GM12892 (cell line): ENCODE measurements around the gene TMEM178B.
"Not testable (repeated sequence)": the region's sequence is repeated elsewhere in the genome, so short reads cannot be mapped to it uniquely, and the experiment has no call there.

Experiments
- DNase-seq: peaks from one replicate; pipeline ENCODE4 v3.0.0; 2011; ENCODE audit not compliant: insufficient read length
- FAIRE-seq: peaks from 2 replicates; lab custom pipeline; 2011; peaks lifted over from hg19 to GRCh38; lab: Jason Lieb, UNC
- POLR2A ChIP-seq: IDR thresholded peaks from 2 replicates; pipeline ENCODE4 v1.6.1; 2011; ENCODE audit warnings: low read depth, low read length, control low read depth
- POLR2AphosphoS5 ChIP-seq: IDR thresholded peaks from 2 replicates; pipeline ENCODE4 v1.6.1; 2011; ENCODE audit warnings: low read depth, low read length, control low read depth
- TAF1 ChIP-seq: IDR thresholded peaks from 2 replicates; pipeline ENCODE4 v1.6.1; 2011; ENCODE audit warnings: low read depth, mild to moderate bottlenecking, control low read depth, low read length, borderline replicate concordance

Gene TMEM178B

DNA sequence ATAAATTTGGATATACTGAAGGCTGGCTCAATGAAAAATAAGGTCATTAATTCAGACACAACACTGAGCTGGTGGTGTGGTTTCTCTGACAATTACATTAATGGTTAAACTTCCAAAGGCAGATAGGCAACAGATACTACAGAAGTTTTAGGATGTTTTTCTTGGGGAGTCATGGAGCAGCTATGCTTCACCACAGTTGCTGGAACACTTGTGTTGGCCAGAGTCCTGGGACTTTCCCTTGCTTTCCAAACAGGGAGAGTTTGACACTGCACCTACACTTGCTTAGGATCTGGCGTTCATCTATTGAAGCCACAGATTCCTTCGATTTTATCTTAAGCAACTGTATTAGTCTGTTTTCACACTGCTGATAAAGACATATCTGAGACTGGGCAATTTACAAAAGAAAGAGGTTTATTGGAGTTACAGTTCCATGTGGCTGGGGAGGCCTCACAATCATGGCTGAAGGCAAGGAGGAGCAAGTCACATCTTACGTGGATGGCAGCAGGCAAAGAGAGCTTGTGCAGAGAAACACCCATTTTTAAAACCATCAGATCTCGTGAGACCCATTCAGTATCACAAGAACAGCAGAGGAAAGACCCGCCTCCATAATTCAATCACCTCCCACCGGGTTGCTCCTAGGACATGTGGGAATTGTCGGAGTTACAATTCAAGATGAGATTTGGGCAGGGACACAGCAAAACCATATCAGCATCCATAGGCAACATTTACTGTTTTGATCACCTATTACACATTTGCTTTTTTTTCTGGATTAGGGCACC lies 27.8 kb upstream of the TMEM178B start:
- FAIRE-seq (no peak), DNase-seq (no peak)
- TF ChIP-seq TAF1 = no peak

DNA sequence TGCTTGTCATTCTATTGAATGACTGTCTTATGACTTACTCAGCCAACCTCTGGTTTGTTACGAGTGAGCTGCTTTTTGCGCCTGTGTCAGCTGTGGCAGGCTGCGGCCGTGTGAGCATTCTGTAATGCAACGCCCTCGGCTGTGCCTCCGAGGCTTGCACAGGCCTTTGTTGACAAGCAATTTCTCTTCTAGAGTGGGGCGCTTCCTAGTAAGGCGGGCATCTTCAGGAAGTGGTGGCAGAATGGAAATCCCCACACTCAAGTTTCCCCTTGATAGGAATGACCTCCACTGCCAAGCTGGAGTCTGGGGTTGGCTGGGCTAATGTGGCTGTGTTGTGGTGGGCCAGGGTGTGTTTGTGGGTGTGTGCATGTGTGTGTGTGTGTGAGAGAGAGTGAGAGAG lies 20.2 kb upstream of the TMEM178B start:
- no peak for FAIRE-seq
- no peak for DNase-seq
- TF ChIP-seq TAF1 (no peak), POLR2AphosphoS5 (no peak), POLR2A (no peak)

DNA sequence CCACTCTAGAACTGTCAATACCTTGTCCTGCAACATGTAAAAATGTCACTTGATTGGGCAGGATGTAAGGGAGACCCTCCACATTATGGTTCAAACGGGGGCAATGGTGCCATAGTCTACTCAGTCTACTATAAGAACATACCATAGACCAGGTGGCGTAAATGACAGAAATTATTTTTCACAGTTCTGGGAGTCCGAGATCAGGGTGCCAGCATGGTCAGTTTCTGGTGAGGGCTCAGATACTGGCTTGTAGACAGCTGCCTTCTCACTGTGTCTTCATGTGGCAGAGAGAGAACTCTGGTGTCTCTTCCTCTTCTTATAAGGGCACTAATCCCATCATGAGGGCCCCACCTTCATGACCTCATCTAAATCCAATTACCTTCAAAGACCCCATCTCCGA lies 18.7 kb upstream of the TMEM178B start:
- FAIRE-seq (no peak), DNase-seq (no peak)
- TF ChIP-seq POLR2A (no peak), POLR2AphosphoS5 (no peak)

DNA sequence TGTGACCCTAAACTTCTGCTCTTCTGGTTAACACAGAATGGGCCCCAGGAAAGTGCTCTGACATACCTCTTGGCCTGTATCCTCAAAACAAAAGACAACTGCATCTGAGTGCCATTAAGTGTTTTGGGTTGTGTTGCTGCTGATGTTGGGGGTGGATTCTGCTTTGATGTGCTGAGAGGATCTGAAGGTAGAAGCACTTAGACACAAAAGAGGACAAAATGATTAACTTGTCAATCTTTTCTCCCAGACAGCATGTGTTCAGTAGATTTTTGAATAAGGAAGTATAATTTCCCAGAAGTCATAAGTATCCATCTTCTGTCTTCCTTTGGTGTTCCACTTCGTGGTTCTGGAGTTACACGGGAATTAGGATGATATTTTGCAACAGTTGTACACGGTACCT lies 16.1 kb upstream of the TMEM178B start:
- FAIRE-seq = no peak
- no peak for TF ChIP-seq POLR2A
- no peak for TF ChIP-seq TAF1
- no peak for TF ChIP-seq POLR2AphosphoS5
- DNase-seq = no peak

DNA sequence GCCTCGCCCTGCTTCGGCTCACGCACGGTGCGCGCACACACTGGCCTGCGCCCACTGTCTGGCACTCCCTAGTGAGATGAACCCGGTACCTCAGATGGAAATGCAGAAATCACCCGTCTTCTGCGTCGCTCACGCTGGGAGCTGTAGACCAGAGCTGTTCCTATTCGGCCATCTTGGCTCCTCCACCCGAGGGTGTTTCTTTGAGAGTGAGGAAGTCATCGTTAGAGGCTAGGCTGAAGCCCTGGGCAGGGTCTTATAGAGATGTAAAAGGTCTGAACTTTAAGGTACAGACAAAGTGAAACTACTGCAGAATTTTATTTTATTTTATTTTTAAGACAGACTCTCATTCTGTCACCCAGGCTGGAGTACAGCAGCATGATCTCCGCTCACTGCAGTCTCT lies 6.0 kb upstream of the TMEM178B start:
- DNase-seq, FAIRE-seq: not testable (repeated sequence)

DNA sequence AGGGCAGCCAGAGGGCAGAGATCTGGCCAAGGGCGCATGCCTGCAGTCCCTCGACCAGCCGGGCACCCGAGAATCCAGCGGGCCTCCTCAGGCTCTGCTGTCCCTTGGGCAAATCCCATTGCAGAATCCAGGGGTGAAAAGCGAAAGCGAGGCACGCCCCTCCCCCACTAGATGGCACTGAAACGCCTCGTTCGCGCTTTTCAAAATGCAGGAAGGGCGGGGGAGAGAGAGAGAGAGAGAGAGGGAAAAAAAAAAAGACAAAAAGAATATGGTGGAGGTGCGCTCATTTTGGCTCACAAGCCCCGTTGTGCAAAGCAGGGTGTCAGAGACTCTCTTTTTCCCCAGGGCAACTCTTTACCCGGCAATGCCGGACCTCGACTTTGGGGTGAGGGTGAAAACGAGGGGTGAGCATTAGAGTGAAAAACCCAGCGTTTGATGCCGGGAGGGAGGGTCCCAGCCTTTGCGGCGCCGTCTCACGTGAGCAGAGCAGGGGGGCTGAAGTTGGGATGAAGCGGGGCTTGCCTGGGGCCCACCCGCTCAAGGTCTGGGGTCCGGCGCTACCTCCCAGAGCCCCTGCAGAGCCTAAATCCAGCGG lies 2.5 kb upstream of the TMEM178B start:
- DNase-seq = no peak
- FAIRE-seq = no peak
- TF ChIP-seq POLR2AphosphoS5 (no peak), TAF1 (no peak), POLR2A (no peak)

DNA sequence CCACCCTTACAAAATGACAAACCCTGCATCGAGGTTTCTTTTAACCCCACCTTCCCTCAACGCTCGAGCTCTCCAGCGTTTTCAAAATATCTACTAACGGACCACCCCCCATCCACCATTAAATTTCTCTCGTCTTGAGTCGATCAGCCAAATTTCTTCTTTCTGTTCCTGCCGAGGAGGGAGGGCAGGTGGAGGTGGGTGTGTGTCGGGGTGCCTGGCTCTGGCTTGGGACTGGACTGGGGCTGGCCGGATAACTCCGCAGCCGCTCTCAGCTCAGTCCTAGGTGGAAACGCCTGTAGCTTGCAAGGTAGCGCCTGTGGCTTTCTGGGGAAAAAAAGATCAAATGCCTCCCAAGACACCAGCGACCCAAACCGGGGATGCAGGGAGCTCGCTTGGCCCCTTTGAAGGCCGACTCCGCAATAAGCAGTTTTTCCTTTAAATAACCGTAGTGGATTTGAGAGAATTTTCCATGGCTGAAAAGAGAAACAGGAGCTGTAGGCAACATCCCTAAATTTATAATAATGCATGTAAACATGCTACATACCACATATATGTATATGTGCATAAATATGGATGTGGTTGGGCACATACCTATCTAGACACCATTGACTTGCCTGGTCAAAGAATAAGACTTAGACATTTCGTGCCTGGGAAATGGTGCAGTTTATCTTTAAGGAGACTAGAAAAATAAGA lies 1.9 kb upstream of the TMEM178B start:
- TF ChIP-seq POLR2A = no peak
- DNase-seq = no peak
- FAIRE-seq = no peak

DNA sequence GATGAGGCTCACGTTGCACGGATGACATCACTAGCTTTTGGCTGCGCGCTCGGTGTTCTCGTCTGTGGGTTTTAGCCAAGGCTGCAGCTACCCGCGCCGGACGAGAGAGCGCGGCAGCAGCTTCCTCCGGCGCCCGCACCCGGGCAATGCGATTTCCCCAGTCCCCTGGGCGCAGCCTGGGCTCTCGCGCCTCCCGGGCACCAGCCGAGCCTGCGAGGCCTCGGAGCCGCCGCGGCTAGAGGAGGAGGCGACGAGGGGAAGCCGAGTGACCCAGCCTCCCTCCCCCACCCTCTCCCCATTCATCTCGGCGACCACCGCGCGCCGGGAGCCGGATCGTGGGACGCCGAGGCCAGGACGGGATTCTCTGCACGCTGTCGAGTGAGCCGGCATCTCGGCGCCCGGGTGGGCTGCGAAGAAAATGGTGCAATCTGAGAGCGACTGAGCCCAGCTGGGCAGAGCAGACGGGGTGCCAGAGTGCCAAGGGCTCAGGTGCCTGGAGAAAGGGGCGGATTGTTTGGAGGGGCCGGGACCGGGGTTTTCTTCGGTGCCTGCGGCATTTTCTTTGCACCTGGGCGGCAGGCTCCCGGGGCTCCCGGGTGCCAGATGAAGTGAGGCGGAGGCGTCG lies 1.2 kb upstream of the TMEM178B start:
- TF ChIP-seq TAF1 (no peak), POLR2A (no peak), POLR2AphosphoS5 (no peak)
- FAIRE-seq (no peak), DNase-seq (no peak)

DNA sequence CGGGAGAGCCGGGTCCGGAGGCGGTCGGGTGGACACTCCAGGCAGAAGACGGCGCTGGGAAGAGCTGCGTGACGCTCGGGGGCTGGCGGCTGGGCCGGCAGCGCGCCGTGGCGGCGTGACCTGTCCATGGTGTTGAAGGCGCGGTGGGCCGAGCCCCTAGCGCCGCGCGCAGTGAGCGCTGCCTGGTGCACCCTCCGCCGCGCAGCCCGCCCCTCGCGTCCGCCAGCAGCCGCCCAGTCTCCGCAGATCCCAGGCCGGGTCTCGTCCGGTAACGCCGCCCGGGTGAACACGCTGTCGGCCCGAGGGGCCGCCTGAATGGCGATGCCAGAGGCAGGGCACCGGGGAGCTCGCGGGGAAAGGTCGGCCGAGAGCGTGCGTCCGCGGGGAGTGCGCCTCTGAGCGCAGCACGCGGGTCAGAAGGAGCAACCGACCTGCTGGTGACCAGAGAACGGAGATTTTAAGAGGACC lies 657 bp upstream of the TMEM178B start:
- no peak for TF ChIP-seq TAF1
- TF ChIP-seq POLR2AphosphoS5 = no peak
- TF ChIP-seq POLR2A = no peak
- no peak for FAIRE-seq

DNA sequence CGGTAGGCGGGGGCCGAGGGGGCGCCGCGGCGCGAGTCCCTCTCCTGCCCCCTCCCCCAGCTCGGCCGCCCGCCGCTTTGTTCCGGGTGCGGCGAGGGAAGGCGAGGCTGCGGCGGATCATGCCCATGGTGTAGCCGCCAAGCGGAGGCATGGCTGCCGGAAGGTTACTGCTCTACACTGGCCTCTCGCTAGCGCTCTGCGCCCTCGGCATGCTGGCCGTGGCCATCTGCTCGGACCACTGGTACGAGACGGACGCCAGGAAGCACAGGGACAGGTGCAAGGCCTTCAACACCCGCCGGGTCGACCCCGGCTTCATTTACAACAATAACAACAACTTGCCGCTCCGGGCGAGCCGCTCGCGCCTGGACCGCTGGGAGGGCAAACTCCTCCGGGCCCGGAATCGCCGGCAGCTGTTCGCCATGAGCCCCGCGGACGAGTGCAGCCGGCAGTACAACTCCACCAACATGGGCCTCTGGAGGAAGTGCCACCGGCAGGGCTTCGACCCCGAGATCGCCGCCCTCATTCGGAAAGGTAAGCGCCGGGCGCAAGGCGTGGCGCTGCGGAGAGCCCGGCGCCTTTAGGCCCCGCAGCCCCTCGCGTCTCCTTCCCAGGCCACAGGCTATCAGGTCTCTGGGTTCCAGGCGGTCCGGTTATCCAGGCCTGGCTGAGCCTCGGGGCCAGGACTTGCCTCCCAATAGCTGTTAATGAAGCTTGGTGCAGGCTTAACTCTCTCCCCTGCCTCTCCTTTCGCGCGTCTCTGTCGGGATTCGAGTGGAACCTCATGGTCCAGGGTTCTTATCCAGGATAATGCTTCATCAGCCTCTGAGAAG lies 513 bp downstream of the TMEM178B start:
- no peak for TF ChIP-seq POLR2A
- no peak for TF ChIP-seq TAF1
- TF ChIP-seq POLR2AphosphoS5 = no peak
- FAIRE-seq = no peak
- no peak for DNase-seq

More for the DNA sequence above, 657 bp upstream of the TMEM178B start:
- no peak for DNase-seq

DNA sequence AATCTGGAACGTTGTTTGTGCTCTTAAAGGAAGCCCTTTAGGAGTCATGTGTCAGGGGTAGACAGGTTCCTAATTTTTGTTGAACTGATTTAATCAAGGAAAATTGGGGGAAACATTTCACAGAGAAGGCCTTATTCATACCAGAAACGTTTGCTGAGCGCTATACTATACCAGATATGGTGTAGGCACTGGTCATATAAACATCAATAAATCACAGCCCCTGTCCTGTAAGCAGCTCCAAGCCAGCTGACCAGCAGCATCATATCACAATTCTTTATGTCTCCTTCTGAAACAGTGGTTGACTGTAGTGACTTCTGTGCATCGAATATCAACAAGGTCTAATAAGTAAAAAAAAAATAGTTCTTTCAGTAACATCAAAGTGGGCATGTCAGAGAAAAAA lies 1.1 kb downstream of the TMEM178B start:
- no peak for TF ChIP-seq TAF1
- no peak for TF ChIP-seq POLR2AphosphoS5
- TF ChIP-seq POLR2A = no peak
- DNase-seq = no peak
- FAIRE-seq = no peak

DNA sequence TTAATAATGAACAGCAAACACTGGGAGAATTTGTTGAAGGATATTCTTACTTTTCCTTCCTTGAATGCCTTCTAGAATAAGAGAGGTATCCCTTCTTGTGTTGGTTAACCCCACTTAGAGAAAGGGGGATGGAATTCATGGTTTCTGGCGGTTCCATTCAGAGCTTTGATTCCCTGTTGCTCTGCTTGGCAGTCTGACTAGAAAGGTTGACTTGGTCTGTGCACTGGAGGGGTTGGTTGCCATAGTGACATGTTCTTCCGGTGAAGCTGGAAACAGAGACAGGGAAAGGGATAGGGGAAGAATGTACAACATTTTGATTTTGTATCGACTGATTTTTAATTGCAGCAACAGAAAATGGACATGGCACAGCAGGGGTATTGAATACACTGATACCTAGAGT lies 2.5 kb downstream of the TMEM178B start:
- FAIRE-seq (no peak), DNase-seq (no peak)
- TF ChIP-seq POLR2A = no peak
- TF ChIP-seq TAF1 = no peak
- TF ChIP-seq POLR2AphosphoS5 = no peak
